H9 (cell line): ENCODE measurements around the gene ATP11C. TPM values are rescaled to one million over a fixed set of nuclear protein-coding genes. Genes with fewer than 3 reads are reported as not detected.

Experiments used
- DNase-seq: peaks from one replicate; pipeline ENCODE4 v3.0.0-alpha.2; 2017
- H2AFZ ChIP-seq: one replicate; pipeline ENCODE4 v1.6.1; 2013; ENCODE audit warnings: mild to moderate bottlenecking, low read length, control low read depth, moderate library complexity
- H2AK5ac ChIP-seq: 2 replicates; pipeline ENCODE4 v1.6.1; 2013; ENCODE audit warnings: low read length, control low read depth, mixed read lengths; ENCODE audit not compliant: insufficient read length
- H2BK120ac ChIP-seq: one replicate; pipeline ENCODE4 v1.6.1; 2013; ENCODE audit warnings: low read depth, mild to moderate bottlenecking, low read length, control low read depth, inconsistent platforms; ENCODE audit not compliant: poor library complexity, severe bottlenecking
- H2BK12ac ChIP-seq: 2 replicates; pipeline ENCODE4 v1.6.1; 2013; ENCODE audit warnings: low read length, control low read depth, mixed read lengths, low read depth; ENCODE audit not compliant: insufficient read length
- H2BK15ac ChIP-seq: 2 replicates; pipeline ENCODE4 v1.6.1; 2013; ENCODE audit warnings: low read depth, low read length, control low read depth
- H2BK20ac ChIP-seq: one replicate; pipeline ENCODE4 v1.6.1; 2013; ENCODE audit warnings: low read depth, mild to moderate bottlenecking, low read length, control low read depth, inconsistent platforms; ENCODE audit not compliant: poor library complexity, severe bottlenecking
- H2BK5ac ChIP-seq: 2 replicates; pipeline ENCODE4 v1.6.1; 2013; ENCODE audit warnings: low read length, control low read depth, mixed read lengths; ENCODE audit not compliant: insufficient read length
- H3K14ac ChIP-seq: 2 replicates; pipeline ENCODE4 v1.6.1; 2013; ENCODE audit warnings: low read length, control low read depth; ENCODE audit not compliant: insufficient read depth
- H3K18ac ChIP-seq: 2 replicates; pipeline ENCODE4 v1.6.1; 2013; ENCODE audit warnings: low read depth, mild to moderate bottlenecking, mixed read lengths, low read length, control low read depth; ENCODE audit not compliant: insufficient read length
- H3K23ac ChIP-seq: 2 replicates; pipeline ENCODE4 v1.6.1; 2013; ENCODE audit warnings: low read length, control low read depth, mixed read lengths, low read depth; ENCODE audit not compliant: insufficient read length
- H3K23me2 ChIP-seq: 2 replicates; pipeline ENCODE4 v1.6.1; 2013; ENCODE audit warnings: low read depth, mild to moderate bottlenecking, mixed read lengths, low read length, control low read depth; ENCODE audit not compliant: insufficient read length, poor library complexity, severe bottlenecking
- H3K27ac ChIP-seq: 2 replicates; pipeline ENCODE4 v1.5.1; 2013; ENCODE audit warnings: low read length, control low read depth, mixed read lengths, low read depth; ENCODE audit not compliant: insufficient read length
- H3K27me3 ChIP-seq: 2 replicates; pipeline ENCODE4 v1.6.1; 2013; ENCODE audit warnings: low read length, control low read depth, inconsistent platforms; ENCODE audit not compliant: insufficient read depth
- H3K4ac ChIP-seq: 2 replicates; pipeline ENCODE4 v1.6.1; 2013; ENCODE audit warnings: low read depth, mild to moderate bottlenecking, control low read depth, inconsistent platforms, low read length, moderate library complexity
- H3K4me1 ChIP-seq: 2 replicates; pipeline ENCODE4 v1.6.1; 2013; ENCODE audit warnings: low read length, control low read depth, inconsistent platforms; ENCODE audit not compliant: insufficient read depth
- H3K4me2 ChIP-seq: 2 replicates; pipeline ENCODE4 v1.6.1; 2013; ENCODE audit warnings: low read length, control low read depth, mixed read lengths; ENCODE audit not compliant: insufficient read length, insufficient read depth
- H3K56ac ChIP-seq: 2 replicates; pipeline ENCODE4 v1.6.1; 2013; ENCODE audit warnings: low read depth, mild to moderate bottlenecking, mixed read lengths, low read length, control low read depth; ENCODE audit not compliant: insufficient read length
- H3K79me1 ChIP-seq: 2 replicates; pipeline ENCODE4 v1.6.1; 2013; ENCODE audit warnings: low read depth, mild to moderate bottlenecking, moderate library complexity, low read length, control low read depth, inconsistent platforms; ENCODE audit not compliant: insufficient read depth, poor library complexity, severe bottlenecking
- H3K79me2 ChIP-seq: 2 replicates; pipeline ENCODE4 v1.6.1; 2013; ENCODE audit warnings: low read length, control low read depth, inconsistent platforms; ENCODE audit not compliant: insufficient read depth
- H3K9ac ChIP-seq: 2 replicates; pipeline ENCODE4 v1.6.1; 2013; ENCODE audit warnings: low read length, control low read depth, mixed read lengths; ENCODE audit not compliant: insufficient read length; ENCODE audit errors: extremely low read depth
- H3K9me3 ChIP-seq: one replicate; pipeline ENCODE4 v1.6.1; 2013; ENCODE audit warnings: low read depth, low read length, inconsistent platforms; ENCODE audit not compliant: control insufficient read depth
- H3T11ph ChIP-seq: one replicate; pipeline ENCODE4 v1.6.1; 2013; ENCODE audit warnings: mild to moderate bottlenecking, low read length, control low read depth, inconsistent platforms
- H4K20me1 ChIP-seq: one replicate; pipeline ENCODE4 v1.6.1; 2013; ENCODE audit not compliant: control insufficient read depth, insufficient read length, insufficient read depth
- H4K5ac ChIP-seq: 2 replicates; pipeline ENCODE4 v1.6.1; 2013; ENCODE audit warnings: low read depth, mild to moderate bottlenecking, mixed read lengths, low read length, control low read depth; ENCODE audit not compliant: insufficient read length
- H4K8ac ChIP-seq: replicated peaks from 2 replicates; pipeline ENCODE4 v1.6.1; 2013; ENCODE audit warnings: low read length, control low read depth, mixed read lengths, low read depth; ENCODE audit not compliant: insufficient read length
- H4K91ac ChIP-seq: 2 replicates; pipeline ENCODE4 v1.6.1; 2013; ENCODE audit warnings: low read depth, mild to moderate bottlenecking, moderate library complexity, mixed read lengths, low read length, control low read depth; ENCODE audit not compliant: insufficient read length
- H3K27ac Mint-ChIP-seq, 3 experiments: 2 replicates in 2 of 3; 3 replicates in 1 of 3; pipeline ENCODE4 v1.8.0; 2020 to 2021; ENCODE audit warnings: mixed read lengths in 3 of 3, mild to moderate bottlenecking in 1 of 3, moderate library complexity in 1 of 3
- H3K27me3 Mint-ChIP-seq: 2 replicates; pipeline ENCODE4 v1.8.0; 2021; ENCODE audit warnings: low read depth, mild to moderate bottlenecking, moderate library complexity, mixed read lengths
- H3K36me3 Mint-ChIP-seq, 3 experiments: 2 replicates in 2 of 3; 3 replicates in 1 of 3; pipeline ENCODE4 v1.8.0; 2020 to 2021; ENCODE audit warnings: low read depth in 3 of 3, mixed read lengths in 3 of 3; ENCODE audit not compliant: insufficient read depth in 1 of 3
- H3K4me1 Mint-ChIP-seq, 2 experiments: 2 replicates each; pipeline ENCODE4 v1.8.0; 2020; ENCODE audit warnings: mixed read lengths in 2 of 2
- H3K4me3 Mint-ChIP-seq, 2 experiments: 2 replicates in 1 of 2; 3 replicates in 1 of 2; pipeline ENCODE4 v1.8.0; 2020 to 2021; ENCODE audit warnings: mild to moderate bottlenecking in 2 of 2, mixed read lengths in 2 of 2, moderate library complexity in 1 of 2
- H3K9me3 Mint-ChIP-seq, 2 experiments: 2 replicates in 1 of 2; 3 replicates in 1 of 2; pipeline ENCODE4 v1.8.0; 2020; ENCODE audit warnings: mild to moderate bottlenecking in 2 of 2, mixed read lengths in 2 of 2, moderate library complexity in 1 of 2
- WGBS: extraction: QIAGEN DNeasy Blood & Tissue Kit; methylation state at CpG from one replicate; pipeline ENCODE4 v1.1.7; 2013; ENCODE audit warnings: missing lambda C conversion rate, low lambda C conversion rate, mixed read lengths; ENCODE audit not compliant: insufficient read length; ENCODE audit errors: extremely low coverage; 5-methylcytosine and 5-hydroxymethylcytosine counted together
- total RNA-seq: library from RNA; stranded (reverse); gene quantifications from 2 replicates; pipeline ENCODE4 v1.2.1, GENCODE V29; 2021
- TF ChIP-seq, protein P1 (sequence below): fragments of 200-600 bp; sonication (generic); conservative IDR thresholded peaks from 3 replicates; pipeline ENCODE4 v1.8.0; 2021; ENCODE audit warnings: antibody characterized with exemption, mild to moderate bottlenecking

Gene ATP11C
- total RNA-seq, 1 experiment from 2014 or later, result 28.4 TPM

DNA sequence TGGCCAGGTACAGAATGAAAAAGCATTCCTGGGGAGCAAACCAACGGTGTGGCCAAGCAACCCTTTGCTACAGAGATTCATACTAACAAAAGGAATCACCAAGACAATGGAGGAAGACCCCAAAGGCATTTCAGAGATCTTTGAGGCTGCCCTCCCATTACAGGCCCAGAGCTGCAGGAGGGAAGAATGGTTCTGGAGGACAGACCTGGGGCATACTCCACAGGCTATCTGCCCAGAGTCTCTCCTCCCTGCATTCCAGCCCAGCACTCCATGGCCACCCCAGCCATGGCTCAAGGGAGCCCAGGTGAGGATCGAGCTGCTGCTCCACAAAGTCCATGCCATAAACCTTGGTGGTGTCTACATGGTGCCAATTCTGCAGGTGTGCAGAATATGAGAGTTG, 81.9 kb downstream of the ATP11C start:
- H2BK20ac ChIP-seq, result no peak overlapping the region
- Mint-ChIP-seq H3K4me1 (peaks cover 36 to 45% of the 10 kb centered on the region in 2 experiments), H3K27me3 (no peaks in the 10 kb centered on the region; the same call in 1 of the 2 replicates), H3K36me3 (no peaks in the 10 kb centered on the region), H3K27ac (no peak overlapping the region), H3K4me3 (peak overlapping the region in 1 of 2 experiments; percentile 11; a peak in 1 of 5 replicates), H3K9me3 (peaks cover 0 to 20% of the 10 kb centered on the region in 2 experiments; a peak in 2 of 5 replicates)
- no peak overlapping the region for H2BK15ac ChIP-seq
- no peak overlapping the region for H2BK5ac ChIP-seq
- peak overlapping the region; percentile 40 for H3K4me2 ChIP-seq
- no peak overlapping the region for H3K56ac ChIP-seq
- no peaks in the 10 kb centered on the region for H4K20me1 ChIP-seq
- peaks cover 2% of the 10 kb centered on the region for H3K79me2 ChIP-seq
- H3K14ac ChIP-seq, result no peak overlapping the region
- H3K18ac ChIP-seq, result no peak overlapping the region
- H2BK120ac ChIP-seq, result no peak overlapping the region
- no peaks in the 10 kb centered on the region for H3K79me1 ChIP-seq
- no peak overlapping the region for H2BK12ac ChIP-seq
- DNase-seq, result peak; percentile 46
- peaks cover 4% of the 10 kb centered on the region; the same call in 1 of the 2 replicates for H3K4me1 ChIP-seq
- no peak overlapping the region for H3K27ac ChIP-seq
- no CpG with 5 or more reads among the region's 2 CpGs for WGBS
- no peak overlapping the region for H4K5ac ChIP-seq
- no peak overlapping the region for H3K4ac ChIP-seq
- no peak overlapping the region for H4K91ac ChIP-seq
- no peak overlapping the region for H3K9ac ChIP-seq
- TF ChIP-seq, protein P1, sequence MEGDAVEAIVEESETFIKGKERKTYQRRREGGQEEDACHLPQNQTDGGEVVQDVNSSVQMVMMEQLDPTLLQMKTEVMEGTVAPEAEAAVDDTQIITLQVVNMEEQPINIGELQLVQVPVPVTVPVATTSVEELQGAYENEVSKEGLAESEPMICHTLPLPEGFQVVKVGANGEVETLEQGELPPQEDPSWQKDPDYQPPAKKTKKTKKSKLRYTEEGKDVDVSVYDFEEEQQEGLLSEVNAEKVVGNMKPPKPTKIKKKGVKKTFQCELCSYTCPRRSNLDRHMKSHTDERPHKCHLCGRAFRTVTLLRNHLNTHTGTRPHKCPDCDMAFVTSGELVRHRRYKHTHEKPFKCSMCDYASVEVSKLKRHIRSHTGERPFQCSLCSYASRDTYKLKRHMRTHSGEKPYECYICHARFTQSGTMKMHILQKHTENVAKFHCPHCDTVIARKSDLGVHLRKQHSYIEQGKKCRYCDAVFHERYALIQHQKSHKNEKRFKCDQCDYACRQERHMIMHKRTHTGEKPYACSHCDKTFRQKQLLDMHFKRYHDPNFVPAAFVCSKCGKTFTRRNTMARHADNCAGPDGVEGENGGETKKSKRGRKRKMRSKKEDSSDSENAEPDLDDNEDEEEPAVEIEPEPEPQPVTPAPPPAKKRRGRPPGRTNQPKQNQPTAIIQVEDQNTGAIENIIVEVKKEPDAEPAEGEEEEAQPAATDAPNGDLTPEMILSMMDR, result no peak
- no peaks in the 10 kb centered on the region for H3K27me3 ChIP-seq
- H3K23ac ChIP-seq, result no peak overlapping the region
- H4K8ac ChIP-seq, result no peak overlapping the region
- H3K23me2 ChIP-seq, result no peaks in the 10 kb centered on the region
- H3K9me3 ChIP-seq, result no peaks in the 10 kb centered on the region
- H2AFZ ChIP-seq, result no peak overlapping the region
- no peak overlapping the region for H2AK5ac ChIP-seq
- no peak overlapping the region for H3T11ph ChIP-seq
